B cell (primary cell): ENCODE results near the gene ETV1. TPM values are rescaled to one million over a fixed set of nuclear protein-coding genes. Genes with fewer than 3 reads are reported as not detected.

Experiments used
- ATAC-seq: fragments of 200-7000 bp; cut with Tn5 transposase; one replicate; pipeline ENCODE4 v1.10.0; 2021; ENCODE audit warnings: low read depth, mild to moderate bottlenecking, moderate number of reproducible peaks, moderate library complexity
- CTCF ChIA-PET: fragments of 350-600 bp; sonication (Branson Sonifier 250); formaldehyde crosslinking; loops from one replicate; lab custom pipeline; 2021; ENCODE audit warnings: antibody characterized with exemption, inconsistent platforms; lab: Charles Lee
- POLR2A ChIA-PET: fragments of 350-600 bp; sonication (Branson Sonifier 250); formaldehyde crosslinking; loops from one replicate; lab custom pipeline; 2021; ENCODE audit warnings: antibody characterized with exemption; lab: Charles Lee
- DNase-seq: peaks from one replicate; pipeline ENCODE4 v3.0.0; 2013
- H2AFZ ChIP-seq: 2 replicates; pipeline ENCODE4 v1.6.1; 2012; ENCODE audit warnings: mild to moderate bottlenecking, low read depth, low read length; ENCODE audit not compliant: insufficient read depth, poor library complexity, severe bottlenecking
- H3K27ac ChIP-seq, 2 donors: 1 replicate in 1 of 2; 2 replicates in 1 of 2; pipeline ENCODE4 v1.5.1; 2012 to 2013; ENCODE audit warnings: low read length in 2 of 2, mild to moderate bottlenecking in 2 of 2, moderate library complexity in 1 of 2
- H3K27me3 ChIP-seq, 4 experiments: fragments of 200-600 bp in 1 of 4; sonication (generic) in 1 of 4; replicated peaks in 1 of 4; 1 replicate in 2 of 4; 2 replicates in 2 of 4; pipeline versions ENCODE4 v1.6.1 to v1.7.0; 2013 to 2016; ENCODE audit warnings: low read length in 3 of 4, mild to moderate bottlenecking in 2 of 4, mixed read lengths in 1 of 4, moderate library complexity in 1 of 4; ENCODE audit not compliant: insufficient read depth in 4 of 4, control insufficient read depth in 3 of 4; ENCODE audit errors: control extremely low read depth in 1 of 4
- H3K36me3 ChIP-seq, 2 experiments: replicated peaks in 1 of 2; 1 replicate in 1 of 2; 2 replicates in 1 of 2; pipeline versions ENCODE4 v1.6.1 to v1.7.1; 2013; ENCODE audit warnings: low read length in 1 of 2; ENCODE audit not compliant: insufficient read depth in 2 of 2, control insufficient read depth in 1 of 2; ENCODE audit errors: control extremely low read depth in 1 of 2, extremely low read depth in 1 of 2
- H3K4me1 ChIP-seq, 2 donors: fragments of 200-600 bp in 1 of 2; sonication (generic) in 1 of 2; 1 replicate in 1 of 2; 2 replicates in 1 of 2; pipeline versions ENCODE4 v1.5.1 to v1.6.1; 2013 to 2017; ENCODE audit warnings: low read length in 2 of 2; ENCODE audit not compliant: control insufficient read depth in 2 of 2, insufficient read depth in 2 of 2
- H3K4me2 ChIP-seq: replicated peaks from 2 replicates; pipeline ENCODE3; 2012; ENCODE audit warnings: mild to moderate bottlenecking, low read depth, low read length; ENCODE audit not compliant: poor library complexity, severe bottlenecking
- H3K4me3 ChIP-seq, 5 experiments: fragments of 200-600 bp in 1 of 5; sonication (generic) in 1 of 5; 1 replicate in 3 of 5; 2 replicates in 2 of 5; pipeline versions ENCODE4 v1.5.1 to v1.7.0; 2011 to 2016; ENCODE audit warnings: low read length in 4 of 5, mild to moderate bottlenecking in 4 of 5, low read depth in 2 of 5, control low read depth in 1 of 5, moderate library complexity in 1 of 5; ENCODE audit not compliant: insufficient read depth in 1 of 5; ENCODE audit errors: control extremely low read depth in 1 of 5, extremely low read depth in 1 of 5
- H3K79me2 ChIP-seq: fragments of 200-600 bp; sonication (generic); one replicate; pipeline ENCODE4 v1.6.0; 2016; ENCODE audit warnings: low read length; ENCODE audit not compliant: control insufficient read depth, insufficient read depth
- H3K9ac ChIP-seq: fragments of 200-600 bp; sonication (generic); 2 replicates; pipeline ENCODE4 v1.6.1; 2017; ENCODE audit warnings: mild to moderate bottlenecking, low read length, moderate library complexity
- H3K9me3 ChIP-seq, 3 donors: one replicate each; pipeline versions ENCODE4 v1.6.1 to v1.7.1; 2013; ENCODE audit warnings: low read length in 2 of 3; ENCODE audit not compliant: control insufficient read depth in 2 of 3, insufficient read depth in 1 of 3; ENCODE audit errors: control extremely low read depth in 1 of 3
- H4K20me1 ChIP-seq: 2 replicates; pipeline ENCODE4 v1.6.0; 2012; ENCODE audit warnings: mild to moderate bottlenecking, low read length; ENCODE audit not compliant: insufficient read depth, control insufficient read depth, poor library complexity, severe bottlenecking
- H3K27ac Mint-ChIP-seq: one replicate; pipeline ENCODE4 v1.8.0; 2021; ENCODE audit warnings: mixed read lengths
- H3K27me3 Mint-ChIP-seq: one replicate; pipeline ENCODE4 v1.8.0; 2021; ENCODE audit warnings: mixed read lengths
- H3K4me1 Mint-ChIP-seq: one replicate; pipeline ENCODE4 v1.8.0; 2021; ENCODE audit warnings: mixed read lengths
- H3K4me3 Mint-ChIP-seq: one replicate; pipeline ENCODE4 v1.8.0; 2021; ENCODE audit warnings: mixed read lengths
- H3K9me3 Mint-ChIP-seq: one replicate; pipeline ENCODE4 v1.8.0; 2022; ENCODE audit warnings: mixed read lengths; ENCODE audit not compliant: insufficient read depth
- EZH2 ChIP-seq: IDR thresholded peaks from 2 replicates; pipeline ENCODE4 v1.6.1; 2012; ENCODE audit warnings: borderline replicate concordance, low read depth, mild to moderate bottlenecking, moderate library complexity, low read length; ENCODE audit not compliant: insufficient read depth, poor library complexity, severe bottlenecking
- WGBS: methylation state at CpG from one replicate; pipeline ENCODE4 v1.1.5; 2013; ENCODE audit warnings: missing lambda C conversion rate; ENCODE audit not compliant: insufficient coverage; 5-methylcytosine and 5-hydroxymethylcytosine counted together
- intact Hi-C: fragments of 100-400 bp; cut with micrococcal nuclease; formaldehyde crosslinking; loops from one replicate; pipeline ENCODE4 v1.10.0; 2022
- polyA plus RNA-seq: library from polyadenylated mRNA; depleted of rRNA; stranded (reverse); fragments of >200 nt; gene quantifications from 2 replicates; pipeline ENCODE4 v1.2.3, GENCODE V29; 2012
- total RNA-seq, 2 donors: library from RNA; stranded (reverse); fragments of 120-200 nt in 1 of 2; gene quantifications; 1 replicate in 1 of 2; 2 replicates in 1 of 2; pipeline versions ENCODE4 v1.2.3 to v1.2.4, GENCODE V29; 2013 to 2022
- TF ChIP-seq, protein P1 (sequence below): fragments of 200-600 bp; IDR thresholded peaks from one replicate; pipeline ENCODE4 v1.8.0; 2022; ENCODE audit warnings: antibody characterized with exemption, mild to moderate bottlenecking

The ETV1 gene
- total and polyA plus RNA-seq, 2 donors (not counting 1 experiment from before 2014, with no cell fraction given), result not detected

DNA sequence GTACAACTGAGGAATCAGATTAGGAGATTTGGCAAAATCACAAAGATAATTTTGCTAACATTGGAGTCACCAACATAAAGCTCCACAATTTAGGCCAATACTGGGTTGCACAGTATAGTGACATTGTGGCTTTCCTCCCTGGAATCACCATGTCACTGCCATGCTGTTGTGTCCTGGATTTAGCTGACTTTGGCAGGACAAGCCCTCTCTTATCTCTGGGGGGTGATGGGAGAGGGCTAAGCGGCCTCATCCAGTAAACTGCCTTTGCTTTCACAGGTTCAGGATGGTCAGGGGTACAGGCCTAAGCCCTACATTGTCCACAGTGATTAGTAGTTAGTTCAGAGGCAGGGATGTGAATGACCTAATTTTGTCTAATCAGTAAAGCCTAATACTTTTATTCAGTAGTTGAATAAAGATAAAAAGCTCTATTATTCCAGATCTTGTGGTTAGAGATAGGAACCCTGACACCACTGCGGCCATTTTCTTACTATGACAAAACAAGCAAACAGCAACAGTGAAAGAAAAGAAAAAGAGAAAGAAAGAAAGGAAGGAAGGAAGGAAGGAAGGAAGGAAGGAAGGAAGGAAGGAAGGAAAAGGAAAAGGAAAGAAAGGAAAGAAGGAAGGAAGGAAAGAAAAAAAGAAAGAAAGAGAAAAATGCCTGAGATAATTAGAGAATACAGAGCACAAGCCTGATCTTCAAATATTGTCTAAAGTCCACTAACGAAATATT is 140.1 kb downstream of the ETV1 start:
- TF ChIP-seq, protein P1, sequence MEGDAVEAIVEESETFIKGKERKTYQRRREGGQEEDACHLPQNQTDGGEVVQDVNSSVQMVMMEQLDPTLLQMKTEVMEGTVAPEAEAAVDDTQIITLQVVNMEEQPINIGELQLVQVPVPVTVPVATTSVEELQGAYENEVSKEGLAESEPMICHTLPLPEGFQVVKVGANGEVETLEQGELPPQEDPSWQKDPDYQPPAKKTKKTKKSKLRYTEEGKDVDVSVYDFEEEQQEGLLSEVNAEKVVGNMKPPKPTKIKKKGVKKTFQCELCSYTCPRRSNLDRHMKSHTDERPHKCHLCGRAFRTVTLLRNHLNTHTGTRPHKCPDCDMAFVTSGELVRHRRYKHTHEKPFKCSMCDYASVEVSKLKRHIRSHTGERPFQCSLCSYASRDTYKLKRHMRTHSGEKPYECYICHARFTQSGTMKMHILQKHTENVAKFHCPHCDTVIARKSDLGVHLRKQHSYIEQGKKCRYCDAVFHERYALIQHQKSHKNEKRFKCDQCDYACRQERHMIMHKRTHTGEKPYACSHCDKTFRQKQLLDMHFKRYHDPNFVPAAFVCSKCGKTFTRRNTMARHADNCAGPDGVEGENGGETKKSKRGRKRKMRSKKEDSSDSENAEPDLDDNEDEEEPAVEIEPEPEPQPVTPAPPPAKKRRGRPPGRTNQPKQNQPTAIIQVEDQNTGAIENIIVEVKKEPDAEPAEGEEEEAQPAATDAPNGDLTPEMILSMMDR, result no peak
- TF ChIP-seq EZH2, result no peak
- Histone ChIP-seq H3K9me3 (no peaks in the 10 kb centered on the region), H3K9ac (no peak overlapping the region), H3K4me3 (no peak overlapping the region), H3K79me2 (no peaks in the 10 kb centered on the region), H4K20me1 (no peaks in the 10 kb centered on the region), H3K4me2 (no peak overlapping the region), H2AFZ (no peak overlapping the region), H3K27me3 (no peaks in the 10 kb centered on the region), H3K36me3 (no peaks in the 10 kb centered on the region), H3K27ac (no peak overlapping the region), H3K4me1 (no peaks in the 10 kb centered on the region)
- DNase-seq (no peak), ATAC-seq (no peak)
- POLR2A ChIA-PET, result no interaction called here
- Mint-ChIP-seq H3K27me3 (no peaks in the 10 kb centered on the region), H3K9me3 (no peaks in the 10 kb centered on the region), H3K27ac (no peak overlapping the region), H3K4me3 (no peak overlapping the region), H3K4me1 (no peaks in the 10 kb centered on the region)
- 100% methylated on average over 1 of the region's 3 CpGs for WGBS
- intact Hi-C loops, result no loop called here
- CTCF ChIA-PET, result no interaction called here

DNA sequence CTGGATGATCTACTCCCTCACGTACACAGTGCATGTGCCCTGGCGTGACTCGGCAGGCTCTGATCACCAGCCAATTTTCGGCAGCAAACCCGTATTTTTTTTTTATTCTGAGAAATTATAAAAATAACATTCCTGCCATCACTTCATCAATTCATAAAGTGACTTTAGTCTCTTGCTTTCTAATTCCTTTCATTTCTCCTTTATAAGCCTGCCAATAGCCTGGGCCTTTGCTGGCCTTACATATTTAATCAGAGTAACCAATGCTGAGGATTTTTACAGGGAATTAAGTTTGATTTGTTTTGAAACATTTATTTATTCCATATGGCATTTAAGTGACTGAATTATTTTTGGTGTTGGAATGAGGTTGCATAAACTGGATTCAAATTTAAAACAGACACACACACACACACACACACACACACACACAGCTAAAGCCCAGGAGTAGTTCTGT is 140.8 kb downstream of the ETV1 start:
- ChIA-PET CTCF (no interaction called here), POLR2A (no interaction called here)
- H3K4me1 ChIP-seq, result no peaks in the 10 kb centered on the region

More for the DNA sequence above, 140.8 kb downstream of the ETV1 start:
- Histone ChIP-seq H3K9me3 (no peaks in the 10 kb centered on the region), H3K9ac (no peak overlapping the region), H3K27me3 (no peaks in the 10 kb centered on the region), H4K20me1 (no peaks in the 10 kb centered on the region), H3K4me2 (no peak overlapping the region), H3K79me2 (no peaks in the 10 kb centered on the region), H2AFZ (no peak overlapping the region), H3K27ac (no peak overlapping the region), H3K36me3 (no peaks in the 10 kb centered on the region), H3K4me3 (no peak overlapping the region)
- Mint-ChIP-seq H3K4me3 (no peak overlapping the region), H3K4me1 (no peaks in the 10 kb centered on the region), H3K9me3 (no peaks in the 10 kb centered on the region), H3K27ac (no peak overlapping the region), H3K27me3 (no peaks in the 10 kb centered on the region)
- TF ChIP-seq, protein P1, result no peak
- DNase-seq, result no peak
- intact Hi-C loops, result no loop called here
- ATAC-seq, result no peak
- WGBS, result 80% methylated on average over 1 of the region's 5 CpGs
